Esophagus mucosa (tissue), 1 donor: ENCODE results near the gene TSSC4. TPM values are rescaled to one million over a fixed set of nuclear protein-coding genes. Genes with fewer than 3 reads are reported as not detected.
A peak's percentile ranks its signal among the peaks of the same experiment; 100 is the strongest.

Experiments used
- ATAC-seq: fragments of 200-7000 bp; cut with Tn5 transposase; one replicate; pipeline ENCODE4 v1.9.1; 2020
- total RNA-seq: library from RNA; stranded (reverse); gene quantifications from one replicate; pipeline ENCODE4 v1.2.4, GENCODE V29; 2023
- donor health status: DM: yes; HTN: yes; CAD: no.

The TSSC4 gene
- total RNA-seq, 1 donor from 2014 or later = 36.7 TPM

DNA sequence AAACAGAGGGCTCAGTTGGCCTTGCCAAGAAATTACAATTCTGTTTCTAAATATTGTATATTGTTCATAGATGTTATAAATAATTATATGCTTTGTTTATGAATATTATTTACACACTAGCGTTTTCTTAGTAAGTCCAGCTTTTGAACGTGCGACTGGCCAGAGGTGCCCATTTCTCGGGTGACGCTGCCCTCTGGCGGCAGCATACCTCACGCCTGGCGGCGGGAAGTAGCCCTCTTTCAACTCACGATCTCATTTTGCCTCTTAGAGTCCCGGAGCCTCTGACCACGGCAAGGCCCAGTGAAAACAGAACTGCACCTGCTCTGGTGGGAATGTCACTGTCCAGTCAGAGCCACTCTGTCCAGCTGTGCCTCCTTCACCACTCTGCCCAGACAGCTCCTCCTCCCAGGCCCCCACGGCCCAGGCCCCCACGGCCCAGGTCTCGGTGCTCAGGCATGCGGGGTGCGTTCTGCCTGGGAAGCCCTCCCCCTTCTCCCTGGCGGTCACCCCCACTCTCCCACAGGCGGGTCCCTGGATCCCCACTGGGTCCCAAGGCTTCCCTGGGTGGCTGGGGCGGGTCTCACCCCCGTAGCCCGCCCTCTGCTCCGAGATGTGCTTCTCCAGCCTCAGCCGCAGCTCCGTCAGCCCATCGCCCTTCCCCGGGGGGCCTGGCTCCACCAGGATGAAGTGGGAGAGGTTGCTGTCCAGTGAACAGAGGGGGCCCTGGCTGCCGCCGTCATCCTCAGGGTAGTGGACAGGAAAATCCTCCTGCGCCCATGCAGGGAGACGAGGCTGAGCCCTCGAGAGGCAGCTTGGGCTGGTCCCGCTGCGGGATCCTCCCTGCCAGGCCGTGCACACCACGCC lies 19.3 kb downstream of the TSSC4 start:
- peak; percentile 57 for ATAC-seq

GRCh38 chr11:2420502-2421225 lies 20.1 kb downstream of the TSSC4 start:
- peak; percentile 88 for ATAC-seq

- ATAC-seq = no peak
Measured at GRCh38 chr11:2421226-2421994, 20.9 kb downstream of the TSSC4 start.

- ATAC-seq = no peak
Measured at GRCh38 chr11:2421996-2422395, 21.4 kb downstream of the TSSC4 start.

GRCh38 chr11:2422461-2423156 lies 22.1 kb downstream of the TSSC4 start:
- ATAC-seq = no peak

DNA sequence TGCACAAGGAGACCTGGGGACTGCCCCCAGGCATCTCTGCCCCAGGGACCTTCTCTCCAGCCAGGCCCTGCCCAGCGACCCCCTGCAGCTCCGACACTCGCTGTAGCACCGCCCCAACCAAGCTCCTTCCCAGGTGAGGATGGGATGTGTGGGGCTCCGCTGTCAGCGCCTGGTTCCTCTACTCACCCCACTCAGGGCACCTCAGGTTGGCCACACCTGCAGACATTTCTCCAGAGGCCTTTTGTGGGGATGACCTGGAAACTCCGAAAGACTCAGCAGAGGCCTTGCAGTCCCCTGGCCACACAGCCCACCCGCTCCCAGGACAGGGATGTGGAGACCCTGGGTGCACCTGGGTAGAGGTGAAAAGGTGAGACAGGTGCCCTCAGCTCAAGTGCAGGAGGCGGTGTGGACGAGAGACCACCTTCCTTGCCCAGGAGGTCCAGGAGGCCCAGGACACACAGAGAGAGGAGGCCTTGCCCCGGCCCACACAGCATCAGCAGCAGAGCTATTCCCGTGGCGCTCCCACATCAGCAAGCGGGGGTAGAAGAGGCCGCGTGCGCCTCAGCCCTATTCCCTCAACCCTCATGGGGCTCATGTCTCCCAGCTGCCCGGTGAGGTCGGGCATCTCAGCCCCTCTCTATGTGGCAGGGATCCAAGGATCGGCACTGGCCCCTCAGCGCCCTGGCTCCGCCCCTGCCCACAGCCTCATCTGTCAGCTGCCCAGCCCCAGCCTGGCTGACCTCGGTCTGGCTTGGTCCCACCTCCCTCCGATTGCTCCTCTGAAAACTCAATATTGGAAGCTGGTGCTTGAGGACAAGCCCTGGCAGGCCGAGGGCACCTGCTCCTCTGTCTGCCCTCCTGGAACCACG lies 22.8 kb downstream of the TSSC4 start:
- ATAC-seq = no peak

- no peak for ATAC-seq
Measured at GRCh38 chr11:2424811-2425495, 24.4 kb downstream of the TSSC4 start.

- no peak for ATAC-seq
Measured at GRCh38 chr11:2425506-2425905, 25.0 kb downstream of the TSSC4 start.

- no peak for ATAC-seq
Measured at GRCh38 chr11:2426221-2426620, 25.7 kb downstream of the TSSC4 start.

DNA sequence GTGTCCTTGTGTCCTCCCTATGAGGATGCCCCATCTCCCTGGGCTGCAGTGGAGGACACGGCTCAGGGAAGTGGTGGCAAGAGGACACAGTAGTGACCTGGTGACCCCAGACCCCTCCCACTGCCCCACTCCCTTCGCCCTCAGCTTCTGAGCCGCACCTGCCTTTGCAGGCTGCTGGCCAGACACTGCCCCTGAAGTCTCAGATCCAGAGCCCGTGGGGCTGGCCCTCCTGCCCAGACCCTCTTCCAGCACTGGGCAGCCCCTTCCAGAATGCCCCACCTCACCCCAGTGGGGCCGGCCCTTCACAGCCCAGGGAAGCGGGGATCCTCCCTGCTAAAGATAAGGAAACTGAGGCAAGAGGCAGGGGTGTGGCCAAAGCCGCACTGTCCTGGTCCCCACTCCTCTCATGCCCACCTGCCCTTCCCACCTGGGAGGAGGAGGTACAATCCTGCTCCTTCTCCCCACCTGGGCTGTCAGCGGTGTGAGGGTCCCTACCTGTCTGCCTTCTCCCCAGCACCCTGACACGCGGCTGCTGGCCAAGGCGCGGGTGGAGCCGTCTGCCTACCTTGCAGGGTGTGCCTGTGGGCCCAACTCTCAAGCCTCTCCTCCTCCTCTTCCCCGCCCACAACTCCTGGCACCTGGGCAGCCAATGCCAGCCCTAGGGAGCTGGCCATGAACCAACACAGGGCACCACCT lies 26.4 kb downstream of the TSSC4 start:
- peak; percentile 61 for ATAC-seq

DNA sequence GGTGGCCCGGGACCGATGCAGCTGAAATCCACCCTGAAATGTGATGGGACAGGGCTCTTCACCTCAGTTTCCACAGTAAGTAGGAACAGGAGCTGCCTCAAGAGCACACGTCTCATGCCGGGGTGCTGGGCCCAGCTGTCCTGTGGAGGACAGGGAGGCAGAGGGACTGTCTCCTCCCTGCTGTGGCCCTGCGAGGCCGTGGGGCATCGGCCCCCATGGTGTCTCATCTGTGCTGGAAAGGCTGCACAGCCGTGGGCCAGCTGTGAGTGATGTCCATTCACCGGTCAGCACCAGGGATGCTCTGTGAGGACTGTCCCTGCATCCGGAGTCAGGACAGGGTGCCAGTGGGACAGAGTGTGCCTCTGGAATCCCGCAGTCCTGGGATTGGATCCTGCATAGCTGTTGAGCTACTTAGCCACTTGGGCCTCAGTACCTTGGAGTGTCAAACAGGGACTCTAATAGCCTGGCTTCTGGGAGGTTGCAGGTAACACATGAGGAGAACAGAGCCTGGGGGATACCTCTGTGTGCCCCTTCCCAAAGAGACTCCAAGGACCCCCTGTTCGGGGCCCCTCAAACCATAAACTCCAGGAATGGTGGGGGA lies 27.3 kb downstream of the TSSC4 start:
- ATAC-seq = no peak

DNA sequence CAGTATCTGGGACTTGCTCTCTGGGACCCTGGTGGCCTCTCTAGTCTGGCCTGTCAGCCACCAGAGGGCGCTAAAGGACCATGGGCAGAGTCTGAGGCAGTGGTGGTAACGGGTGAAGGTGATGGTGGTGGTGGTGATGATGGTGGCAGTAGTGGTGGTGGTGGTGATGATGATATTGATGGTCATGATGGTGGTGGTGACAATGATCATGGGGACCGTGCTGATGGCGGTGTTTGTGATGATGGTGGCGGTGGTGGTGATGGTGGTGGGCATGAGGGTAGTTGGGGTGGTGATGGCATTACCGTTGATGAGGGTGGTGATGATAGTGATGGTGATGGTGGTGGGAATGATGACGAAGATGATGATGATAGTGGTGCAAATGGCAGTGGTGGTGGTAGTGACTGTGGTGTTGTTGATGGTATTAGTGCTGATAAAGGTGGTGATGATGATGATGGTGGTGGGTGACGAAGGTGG lies 27.8 kb downstream of the TSSC4 start:
- peak; percentile 77 for ATAC-seq

- ATAC-seq = no peak
Measured at GRCh38 chr11:2431395-2431794, 30.8 kb downstream of the TSSC4 start.

GRCh38 chr11:2432171-2432621 lies 31.6 kb downstream of the TSSC4 start:
- no peak for ATAC-seq

DNA sequence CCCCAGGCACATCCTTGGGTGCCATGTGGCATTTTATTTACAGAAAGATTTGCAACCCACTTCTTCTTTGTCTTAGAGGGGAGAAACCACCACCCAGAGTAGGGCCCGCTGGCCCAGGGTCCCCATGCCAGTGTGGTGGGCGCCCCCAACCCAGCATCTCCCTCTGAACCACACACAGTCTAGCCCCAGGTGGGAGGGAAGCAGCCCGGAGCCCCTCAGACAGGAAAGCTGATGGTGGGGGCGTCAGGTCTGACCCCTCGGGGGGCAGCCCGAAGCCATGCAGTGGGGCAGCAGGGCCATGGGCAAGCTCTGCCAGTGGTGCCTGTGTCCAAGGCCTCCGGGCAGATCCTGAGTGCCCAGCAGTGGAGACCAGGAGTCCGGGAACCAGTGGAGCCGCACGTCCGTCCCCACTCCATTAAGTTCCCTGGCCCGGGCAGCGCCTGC lies 32.1 kb downstream of the TSSC4 start:
- ATAC-seq = no peak

GRCh38 chr11:2433106-2433925 lies 32.8 kb downstream of the TSSC4 start:
- ATAC-seq = no peak

- ATAC-seq = no peak
Measured at GRCh38 chr11:2434008-2434407, 33.5 kb downstream of the TSSC4 start.

DNA sequence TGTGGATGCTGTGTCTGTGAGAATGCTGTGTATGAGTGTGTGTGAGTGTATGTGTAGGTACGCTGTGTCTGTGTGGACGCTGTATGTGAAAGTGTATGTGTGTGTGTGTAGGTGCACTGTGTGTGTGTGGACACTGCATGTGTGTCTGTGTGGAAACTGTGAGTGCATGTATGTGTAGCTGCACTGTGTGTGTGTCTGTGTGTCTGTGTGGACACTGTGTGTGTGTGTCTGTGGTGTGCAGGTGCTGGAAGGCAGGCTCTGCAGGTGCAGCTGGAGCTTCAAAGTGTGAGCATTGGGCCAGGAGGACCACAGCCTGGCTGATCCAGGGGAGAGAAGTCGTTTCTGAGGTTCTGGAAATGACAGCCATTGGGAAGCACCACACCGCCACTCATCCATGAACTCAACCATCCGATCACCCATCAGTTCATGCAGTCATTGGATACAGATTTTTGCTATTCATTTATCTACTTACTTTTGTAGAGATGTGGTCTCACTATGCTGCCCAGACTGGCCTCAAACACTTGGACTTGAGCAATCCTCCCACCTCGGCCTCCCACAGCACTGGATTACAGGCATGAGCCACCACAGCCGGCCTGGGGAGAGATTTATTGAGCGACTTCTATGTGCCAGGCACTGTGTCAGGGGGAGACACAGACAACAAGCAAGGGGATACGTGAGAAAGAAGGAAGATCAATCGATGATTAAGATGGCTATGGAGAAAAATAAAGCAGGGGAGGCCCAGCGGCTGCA lies 34.1 kb downstream of the TSSC4 start:
- no peak for ATAC-seq
